GM21576 (cell line): ENCODE results near the gene TPD52L2.
"Not testable (repeated sequence)": the region's sequence is repeated elsewhere in the genome, so short reads cannot be mapped to it uniquely, and the experiment has no call there.

Experiments used
- ATAC-seq: cut with Tn5 transposase; IDR thresholded peaks from one replicate; pipeline ENCODE4 v1.9.1; 2021; ENCODE audit warnings: mild to moderate bottlenecking, moderate library complexity; ENCODE audit not compliant: unreplicated experiment

Gene TPD52L2

DNA sequence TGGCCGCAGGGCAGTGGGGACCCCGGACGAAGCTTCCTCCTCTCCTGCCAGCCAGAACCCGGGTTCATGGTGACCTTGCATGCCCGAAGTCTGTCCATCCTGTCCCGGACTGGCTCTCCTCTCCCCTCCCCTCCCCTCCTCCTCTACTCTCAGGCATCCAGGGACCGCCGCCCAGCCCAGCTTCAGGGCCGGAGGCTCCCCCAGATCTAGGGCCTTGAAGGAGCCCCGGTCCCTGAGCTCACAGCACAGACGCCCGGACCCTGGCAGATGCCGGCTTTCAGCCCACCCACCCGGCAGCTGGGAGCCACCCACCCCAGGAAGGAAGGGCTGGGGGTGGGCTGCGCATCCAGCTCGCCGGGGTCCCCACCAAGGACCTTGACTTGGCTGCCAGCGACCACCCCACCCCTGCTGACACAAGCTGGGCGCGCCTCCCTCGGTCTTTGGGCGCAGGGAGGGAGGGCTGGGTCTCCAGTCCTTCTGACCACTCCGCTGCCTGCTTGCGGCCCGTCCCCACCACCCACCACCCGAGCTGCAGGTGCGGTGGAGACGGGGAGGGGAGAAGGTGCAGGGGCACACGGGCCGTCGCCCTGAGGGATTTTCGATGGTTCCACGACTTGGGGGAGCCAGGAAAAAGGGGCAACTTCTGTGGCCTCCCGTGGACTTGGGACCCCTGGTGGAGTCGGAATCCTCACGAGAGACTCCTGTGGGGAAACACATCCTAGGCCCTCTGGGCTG lies 9.5 kb upstream of the TPD52L2 start:
- ATAC-seq: no peak

GRCh38 chr20:63856098-63856511 lies 9.0 kb upstream of the TPD52L2 start:
- no peak for ATAC-seq

GRCh38 chr20:63857764-63858392 lies 7.2 kb upstream of the TPD52L2 start:
- no peak for ATAC-seq

- no peak for ATAC-seq
Measured at GRCh38 chr20:63858393-63859165, 6.5 kb upstream of the TPD52L2 start.

- no peak for ATAC-seq
Measured at GRCh38 chr20:63859166-63859699, 5.8 kb upstream of the TPD52L2 start.

DNA sequence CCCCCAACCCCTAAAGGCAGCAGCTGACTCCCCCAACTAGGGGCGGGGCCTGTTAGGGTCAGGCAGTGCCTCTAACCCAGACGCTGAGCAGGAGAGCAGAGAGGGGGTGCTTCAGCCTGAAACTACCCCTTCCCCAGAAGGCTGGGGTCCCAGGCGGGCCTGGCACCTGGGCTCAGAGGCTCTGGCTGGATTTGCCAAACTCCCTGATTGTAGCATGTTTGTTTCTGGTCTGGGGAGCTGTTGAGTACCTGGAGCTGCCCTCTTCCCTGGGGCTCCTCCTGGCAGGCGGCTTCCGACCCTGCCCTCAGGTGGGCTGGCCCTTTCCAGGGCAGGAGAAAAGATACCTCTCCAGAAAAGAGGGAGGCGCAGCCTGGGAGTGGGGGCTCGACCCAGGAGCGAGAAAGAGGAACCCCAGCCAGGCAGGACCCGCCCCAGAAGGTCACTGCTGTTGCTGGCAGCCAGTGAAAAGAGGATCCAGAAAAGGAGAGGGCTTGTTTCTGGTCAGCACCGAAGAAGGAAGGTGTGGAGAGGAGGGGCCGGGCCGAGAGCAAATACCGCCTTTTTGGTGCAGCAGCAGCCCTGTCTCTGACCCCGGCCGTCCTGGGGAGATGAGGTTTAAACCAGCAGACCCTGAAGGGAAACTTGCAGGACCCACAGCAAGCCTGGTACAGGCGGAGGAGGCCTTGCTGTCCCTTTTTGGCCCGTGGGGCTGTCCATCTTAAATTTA lies 4.6 kb upstream of the TPD52L2 start:
- ATAC-seq: no peak

- no peak for ATAC-seq
Measured at GRCh38 chr20:63861365-63861934, 3.6 kb upstream of the TPD52L2 start, which contains the start of gene ABHD16B. ABHD16B (plus strand) TSS chr20:63861498; CDS start chr20:63861541, 43 bp downstream.

- no peak for ATAC-seq
Measured at GRCh38 chr20:63861981-63862901, 2.8 kb upstream of the TPD52L2 start.

DNA sequence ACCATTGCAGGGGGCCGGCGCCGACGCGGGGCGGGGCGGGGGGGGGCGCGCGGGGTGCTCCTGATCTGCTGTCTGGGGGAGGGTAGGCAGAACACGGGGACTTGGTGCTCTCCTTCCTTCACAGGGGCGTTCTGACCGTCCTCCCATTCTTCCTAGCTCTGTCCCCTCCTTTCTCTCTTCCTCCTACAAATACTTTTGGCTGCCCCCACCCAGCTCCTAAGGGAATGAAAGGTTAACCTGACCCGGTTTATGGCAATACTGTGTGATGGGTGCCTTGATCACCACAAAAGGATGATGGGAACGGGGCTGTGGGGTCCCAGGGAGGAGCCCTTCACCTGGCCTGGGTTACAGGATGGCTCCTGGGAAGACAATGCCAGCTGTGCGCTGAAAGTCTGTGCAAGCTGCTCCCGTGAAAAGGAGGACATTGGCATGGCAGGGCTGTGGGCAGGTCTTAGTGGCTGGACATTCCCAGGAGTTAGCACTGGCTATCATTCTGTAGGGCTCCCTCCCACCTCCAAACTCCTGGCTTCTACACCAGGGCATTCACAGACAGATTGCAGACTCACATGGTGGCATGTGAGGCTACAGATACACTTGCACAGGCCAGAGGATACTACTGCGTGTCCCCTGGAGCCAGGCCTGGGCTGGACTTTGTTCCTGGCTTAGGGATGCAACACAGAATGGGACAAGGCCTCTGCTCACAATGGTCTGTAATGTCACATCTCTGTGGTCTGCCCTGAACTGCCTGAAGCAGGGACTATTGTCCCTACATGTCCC lies 1.9 kb upstream of the TPD52L2 start:
- ATAC-seq: no peak

- peak; percentile 56 for ATAC-seq
Measured at GRCh38 chr20:63863798-63864544, 1.1 kb upstream of the TPD52L2 start.

- no peak for ATAC-seq
Measured at GRCh38 chr20:63864545-63864977, 509 bp upstream of the TPD52L2 start.

DNA sequence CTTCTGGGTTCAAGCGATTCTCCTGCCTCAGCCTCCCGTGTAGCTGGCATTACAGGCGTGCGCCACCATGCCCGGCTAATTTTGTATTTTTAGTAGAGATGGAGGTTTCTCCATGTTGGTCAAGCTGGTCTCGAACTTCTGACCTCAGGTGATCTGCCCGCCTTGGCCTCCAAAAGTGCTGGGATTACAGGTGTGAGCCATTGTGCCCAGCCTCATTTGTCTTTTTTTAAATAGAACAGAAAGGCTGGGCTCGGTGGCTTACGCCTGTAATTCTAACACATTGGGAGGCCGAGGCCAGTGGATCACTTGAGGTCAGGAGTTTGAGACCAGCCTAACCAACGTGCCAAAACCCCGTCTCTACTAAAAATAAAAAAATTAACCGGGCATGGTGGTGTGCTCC lies 2.0 kb downstream of the TPD52L2 start:
- not testable (repeated sequence) for ATAC-seq

DNA sequence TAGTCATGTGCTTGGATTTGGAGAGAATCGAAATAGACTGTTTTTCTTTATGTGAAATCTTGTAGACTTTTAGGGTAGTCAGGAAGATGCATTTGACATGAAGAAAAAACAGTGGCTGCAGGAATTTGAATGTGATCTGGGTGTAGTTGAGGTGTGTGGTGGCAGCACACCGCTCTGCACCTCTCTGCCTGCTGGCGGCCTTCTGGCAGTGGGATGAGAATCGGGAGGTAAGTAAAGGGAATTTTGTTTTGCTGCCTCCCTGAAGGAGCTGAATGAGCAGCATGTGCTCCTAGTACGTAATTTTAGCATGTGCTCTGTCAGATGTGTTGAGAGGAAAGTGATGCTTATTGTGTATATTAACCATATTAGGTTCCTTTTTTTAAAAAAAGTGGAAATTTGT lies 3.2 kb downstream of the TPD52L2 start:
- no peak for ATAC-seq

DNA sequence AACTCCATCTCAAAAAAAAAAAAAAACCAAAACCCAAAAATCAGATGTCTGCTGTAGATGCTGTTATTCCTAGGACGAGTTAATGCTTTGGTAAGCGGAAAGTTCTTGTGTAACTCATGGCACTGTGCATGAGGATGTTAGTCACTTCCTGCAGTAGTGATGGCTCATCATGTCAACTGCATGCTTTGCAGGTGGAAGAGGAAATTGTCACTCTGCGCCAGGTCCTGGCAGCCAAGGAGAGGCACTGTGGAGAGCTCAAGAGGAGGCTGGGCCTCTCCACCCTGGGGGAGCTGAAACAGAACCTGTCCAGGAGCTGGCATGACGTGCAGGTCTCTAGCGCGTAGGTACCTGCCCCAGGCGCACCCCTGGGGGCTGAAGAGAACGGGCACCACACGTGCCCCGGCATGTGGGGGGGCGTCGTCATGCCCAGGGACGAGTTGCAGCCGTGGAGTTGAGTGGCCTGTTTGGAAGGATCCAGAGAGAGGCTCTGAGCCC lies 8.5 kb downstream of the TPD52L2 start:
- ATAC-seq: no peak

- not testable (repeated sequence) for ATAC-seq
Measured at GRCh38 chr20:63874241-63874640, 9.2 kb downstream of the TPD52L2 start.

- ATAC-seq: no peak
Measured at GRCh38 chr20:63876489-63877036, 11.5 kb downstream of the TPD52L2 start.

DNA sequence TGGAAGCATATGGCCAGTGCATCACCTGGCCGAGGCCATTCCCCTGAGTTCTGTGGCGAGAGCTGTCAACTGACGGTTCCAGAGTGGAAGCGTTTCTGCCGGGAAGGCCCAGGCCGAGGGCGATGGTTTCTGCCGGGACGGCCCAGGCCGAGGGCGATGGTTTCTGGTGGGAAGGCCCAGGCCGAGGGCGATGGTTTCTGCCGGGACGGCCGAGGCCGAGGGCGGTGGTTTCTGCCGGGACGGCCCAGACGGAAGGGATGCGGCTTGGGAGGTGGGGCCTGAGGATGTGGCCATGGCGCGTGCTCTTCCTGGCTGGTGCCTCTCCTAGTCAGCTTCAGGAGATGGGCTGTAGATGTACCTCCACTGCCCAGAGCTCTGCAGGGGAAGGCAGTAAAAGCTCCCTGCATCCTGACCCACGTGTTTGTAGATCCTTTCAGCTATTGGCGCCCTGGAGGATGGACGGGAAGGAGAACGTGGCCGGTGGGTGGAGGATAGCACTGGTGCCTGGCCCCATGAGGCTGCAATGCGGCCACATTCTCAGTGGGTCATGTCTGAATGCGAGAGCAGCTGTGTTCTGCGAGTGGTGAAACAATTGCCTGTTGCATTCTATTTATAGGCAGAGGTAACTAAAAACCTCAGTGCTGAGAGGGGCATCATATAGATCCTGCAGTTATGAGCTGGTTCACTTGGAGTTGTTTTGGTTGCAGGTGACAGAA lies 12.8 kb downstream of the TPD52L2 start:
- ATAC-seq: no peak
